ENCODE data around the gene PRR5L.
"Not testable (repeated sequence)": the region's sequence is repeated elsewhere in the genome, so short reads cannot be mapped to it uniquely, and the experiment has no call there.

PRR5L gene

DNA sequence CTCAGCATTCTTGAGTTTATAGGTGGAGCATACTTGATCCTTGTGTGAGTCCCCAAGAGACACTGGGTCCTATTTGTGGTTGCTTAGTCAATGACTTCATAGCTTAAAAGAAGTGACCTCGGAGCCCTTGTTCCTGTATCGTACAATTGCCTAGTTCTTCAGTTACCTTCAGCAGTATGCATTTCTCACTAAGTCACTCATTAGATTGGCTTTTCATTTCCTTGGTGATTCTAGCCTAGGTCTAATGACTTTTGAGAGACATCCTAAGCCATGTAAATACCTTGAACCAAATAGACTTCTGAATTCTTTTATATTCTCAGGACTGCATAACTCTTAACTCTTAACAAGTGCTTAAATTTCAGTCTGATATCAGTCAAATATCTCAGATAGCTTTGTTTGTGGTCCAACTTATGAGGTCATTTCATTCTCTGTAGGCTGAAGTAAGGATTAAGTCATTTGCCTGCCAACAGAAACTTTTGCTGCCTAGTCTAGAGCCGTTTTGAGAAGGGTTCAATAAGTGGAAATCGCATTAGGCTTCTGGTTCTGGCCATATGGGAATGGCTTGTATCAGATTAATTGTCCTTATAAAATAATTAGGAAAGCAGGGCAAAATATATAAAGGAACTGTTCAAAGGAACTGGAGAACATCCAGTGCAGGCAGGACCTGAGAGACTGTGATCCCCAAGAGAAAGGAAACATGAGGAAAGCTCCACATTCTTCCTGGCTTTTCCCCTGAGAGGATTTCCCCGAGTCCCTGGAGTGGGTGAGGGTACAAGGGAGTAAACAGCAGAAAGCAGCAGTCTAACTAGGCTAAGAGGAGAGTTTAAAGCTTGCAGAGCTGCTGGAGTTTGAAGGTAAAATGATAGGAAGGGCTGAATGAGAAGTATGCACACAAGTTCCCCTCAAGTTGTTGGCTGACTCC is 174.1 kb downstream of the PRR5L start:
- no peak for DNase-seq

- no peak for DNase-seq
Measured at GRCh38 chr11:36471577-36471976, 175.5 kb downstream of the PRR5L start.

DNA sequence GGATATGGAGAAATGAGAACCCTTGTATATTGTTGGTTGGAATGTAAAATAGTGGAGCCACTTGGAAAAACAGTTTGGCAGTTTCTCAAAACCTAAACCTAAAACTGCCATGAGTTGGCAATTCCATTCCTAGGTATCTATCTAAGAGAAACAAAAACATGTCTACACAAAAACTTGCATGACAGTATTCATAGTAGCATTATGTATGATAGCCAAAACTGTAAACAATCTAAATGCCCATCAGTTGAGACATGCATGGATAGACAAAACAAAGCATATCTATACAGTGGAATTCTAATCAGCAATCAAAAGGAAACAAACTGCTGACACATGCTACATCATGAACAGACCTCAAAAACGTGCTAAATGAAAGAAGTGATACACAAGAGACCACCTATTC is 179.1 kb downstream of the PRR5L start:
- DNase-seq, result no peak

DNA sequence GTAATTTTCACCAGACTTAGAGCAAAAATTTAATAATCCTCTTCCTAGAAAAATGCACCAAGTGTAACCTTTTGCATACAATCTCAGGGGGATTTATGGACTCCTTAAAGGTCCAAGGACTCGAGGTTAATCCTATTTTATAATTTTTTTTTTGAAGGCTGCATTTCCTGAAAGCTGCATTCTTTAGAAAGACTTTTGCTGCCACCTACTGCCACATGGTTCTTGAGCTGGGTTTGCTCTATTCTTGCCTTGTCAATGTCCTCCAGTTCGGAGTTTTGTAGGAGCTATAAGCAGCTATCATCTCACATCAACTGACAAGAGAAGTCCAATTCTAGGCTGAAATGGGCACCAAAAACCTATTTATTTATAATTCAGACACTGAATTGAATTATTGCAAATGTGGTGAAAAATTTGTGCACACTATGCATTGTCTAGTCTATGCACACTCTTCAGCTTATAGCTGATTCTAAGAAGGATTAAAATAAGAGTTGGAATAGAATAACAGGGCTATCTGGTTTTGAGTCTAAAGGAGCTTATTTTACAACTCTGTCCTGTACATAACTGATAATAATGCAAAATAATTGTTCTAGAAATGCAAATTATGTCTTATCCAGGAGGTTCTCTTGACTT is 182.7 kb downstream of the PRR5L start:
- peak; percentile 55 for DNase-seq

- DNase-seq, result no peak
Measured at GRCh38 chr11:36480833-36481232, 184.7 kb downstream of the PRR5L start.

DNA sequence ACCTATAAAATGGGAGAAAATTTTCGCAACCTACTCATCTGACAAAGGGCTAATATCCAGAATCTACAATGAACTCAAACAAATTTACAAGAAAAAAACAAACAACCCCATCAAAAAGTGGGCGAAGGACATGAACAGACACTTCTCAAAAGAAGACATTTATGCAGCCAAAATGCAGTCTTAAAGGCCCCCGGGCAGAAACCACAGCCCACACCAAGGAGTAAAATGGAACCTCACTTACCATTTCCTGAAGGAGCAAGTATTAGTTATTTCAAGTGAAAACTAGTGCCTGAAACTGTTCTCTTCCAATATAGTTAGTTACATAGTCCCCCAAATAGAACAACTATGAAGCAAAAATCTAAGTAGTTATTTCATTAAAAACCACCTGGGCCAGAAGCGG is 187.0 kb downstream of the PRR5L start:
- DNase-seq, result not testable (repeated sequence)

GRCh38 chr11:36485298-36486002 is 189.4 kb downstream of the PRR5L start:
- DNase-seq, result no peak

GRCh38 chr11:36487619-36488018 is 191.5 kb downstream of the PRR5L start:
- no peak for DNase-seq

GRCh38 chr11:36488096-36488495 is 192.0 kb downstream of the PRR5L start:
- peak; percentile 22 for DNase-seq

DNA sequence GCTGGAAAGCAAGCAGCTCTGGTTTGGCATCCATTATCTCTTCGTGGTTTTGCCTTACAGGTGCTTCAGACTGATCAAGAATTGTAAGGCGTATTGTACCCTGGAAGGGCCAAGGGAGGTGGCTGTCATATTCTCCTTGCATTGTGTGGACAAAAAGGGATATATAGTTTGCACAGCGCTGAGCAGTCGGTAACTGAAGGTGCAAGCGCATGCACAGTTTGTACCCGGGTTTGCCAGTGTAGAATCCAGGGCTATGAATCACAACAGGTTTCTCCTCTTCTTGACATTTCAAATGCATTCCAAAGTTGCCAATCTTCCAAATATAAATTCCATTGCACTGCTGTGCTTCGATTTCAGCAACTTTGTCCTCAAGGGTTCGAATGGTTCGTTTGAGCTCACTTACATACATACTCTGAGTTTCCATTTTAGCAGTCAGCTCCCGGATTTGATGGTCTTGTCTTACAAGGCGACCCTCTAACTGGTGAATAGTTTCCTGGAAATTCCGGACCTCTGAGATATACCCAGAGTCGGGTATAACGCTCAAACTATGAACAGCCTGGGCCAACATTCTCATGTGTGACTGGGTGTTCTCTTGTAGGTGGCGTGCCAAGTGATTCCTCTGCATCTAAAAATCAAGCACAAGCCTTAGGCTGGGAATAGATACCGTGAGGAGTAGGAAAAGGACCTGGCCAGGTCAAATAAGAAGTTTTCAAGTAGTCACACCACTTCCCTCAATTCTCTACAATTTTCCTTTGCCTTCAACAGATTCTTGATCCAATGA is 194.1 kb downstream of the PRR5L start:
- no peak for DNase-seq

DNA sequence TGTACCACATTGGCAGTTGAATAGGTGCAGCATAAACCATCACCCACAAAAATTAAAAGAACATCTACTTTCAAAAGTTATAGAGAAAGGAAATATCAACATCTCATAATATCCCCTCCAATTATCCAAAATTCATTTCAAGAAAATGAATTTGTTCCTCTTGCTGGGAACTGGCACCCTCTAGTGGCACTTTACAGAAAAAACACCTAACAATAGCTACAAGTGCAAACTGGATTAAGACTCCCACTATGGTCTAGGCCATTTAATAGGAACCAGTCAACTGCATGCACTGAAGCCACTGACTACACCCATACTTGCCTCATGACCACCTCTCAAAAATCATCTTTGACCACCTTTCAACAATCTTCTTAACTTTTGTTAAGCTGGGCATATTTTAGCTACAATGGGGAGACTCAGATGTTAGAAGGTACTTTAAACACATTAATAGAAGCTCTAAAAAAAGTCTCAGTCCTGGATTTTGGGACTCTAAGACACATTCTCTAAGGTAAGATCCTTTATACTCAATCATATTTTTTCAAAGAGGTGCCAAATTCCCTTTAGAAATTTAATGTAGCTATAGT is 196.7 kb downstream of the PRR5L start:
- peak; percentile 66 for DNase-seq

- no peak for DNase-seq
Measured at GRCh38 chr11:36493332-36493731, 197.2 kb downstream of the PRR5L start.

- DNase-seq, result no peak
Measured at GRCh38 chr11:36498721-36499120, 202.6 kb downstream of the PRR5L start.

DNA sequence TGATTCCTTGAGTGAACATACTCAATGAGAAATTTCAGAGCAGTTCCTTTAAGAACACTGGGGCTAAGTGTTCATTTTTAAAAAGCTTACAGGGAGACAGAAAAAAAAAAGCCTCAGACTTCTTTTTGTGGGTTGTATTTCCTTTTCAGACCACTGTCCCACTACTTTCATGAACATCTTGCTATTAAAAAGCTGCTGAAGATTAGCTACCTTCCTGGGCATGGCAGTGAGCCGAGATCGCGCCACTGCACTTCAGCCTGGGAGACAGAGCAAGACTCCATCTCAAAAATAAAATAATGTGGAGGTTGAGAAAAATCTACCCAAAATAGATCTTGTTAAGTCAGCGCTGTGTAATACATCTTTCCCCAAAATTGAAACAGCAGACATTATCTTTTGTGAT is 203.2 kb downstream of the PRR5L start:
- no peak for DNase-seq

DNA sequence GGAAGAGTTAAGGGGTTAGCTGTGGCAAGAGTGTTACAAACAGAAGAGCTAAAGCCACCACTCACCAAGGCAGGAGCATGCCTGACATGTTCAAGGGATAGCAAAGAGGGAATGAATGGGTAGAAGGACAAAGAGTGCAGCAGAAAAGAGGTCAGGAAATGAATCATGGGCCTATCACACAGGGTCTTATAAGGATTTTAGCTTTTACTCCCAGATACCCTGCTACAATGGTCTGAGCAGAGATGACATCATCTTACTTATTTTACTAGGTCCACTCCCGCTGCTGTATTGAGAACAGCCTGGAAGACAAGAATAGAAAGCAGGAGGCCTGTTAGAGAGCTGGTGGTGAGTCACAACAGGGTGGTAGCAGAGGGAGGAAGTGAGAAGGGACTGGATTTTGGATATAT is 204.2 kb downstream of the PRR5L start:
- no peak for DNase-seq

GRCh38 chr11:36501236-36501635 is 205.1 kb downstream of the PRR5L start:
- no peak for DNase-seq

DNA sequence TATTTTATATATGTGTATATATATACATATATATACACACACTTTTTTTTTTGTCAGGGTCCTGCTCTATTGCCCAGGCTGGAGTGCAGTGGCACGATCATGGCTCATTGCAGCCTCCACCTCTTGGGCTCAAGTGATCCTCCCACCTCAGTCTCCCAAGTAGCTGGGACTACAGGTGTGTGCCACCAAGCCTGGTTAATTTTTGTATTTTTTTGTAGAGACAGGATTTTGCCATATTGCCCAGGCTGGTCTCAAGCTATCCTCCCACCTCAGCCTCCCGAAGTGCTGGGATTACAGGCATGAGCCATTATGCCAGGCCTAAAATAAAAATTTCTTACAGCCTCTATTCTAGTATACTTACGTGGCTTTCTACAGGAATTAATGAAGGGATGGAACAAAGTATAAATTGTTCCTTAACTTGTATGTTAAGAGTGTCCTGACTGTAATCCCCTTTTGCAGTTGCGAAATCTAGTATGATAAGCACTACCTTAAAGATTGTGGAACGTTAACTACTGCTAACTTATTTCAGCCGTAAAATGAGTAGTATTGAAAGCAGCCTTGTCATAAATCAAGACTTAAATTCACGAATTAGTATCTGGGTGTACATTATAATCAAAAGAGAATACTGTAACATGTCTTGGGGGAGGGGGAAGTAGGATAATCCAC is 211.9 kb downstream of the PRR5L start:
- no peak for DNase-seq

DNA sequence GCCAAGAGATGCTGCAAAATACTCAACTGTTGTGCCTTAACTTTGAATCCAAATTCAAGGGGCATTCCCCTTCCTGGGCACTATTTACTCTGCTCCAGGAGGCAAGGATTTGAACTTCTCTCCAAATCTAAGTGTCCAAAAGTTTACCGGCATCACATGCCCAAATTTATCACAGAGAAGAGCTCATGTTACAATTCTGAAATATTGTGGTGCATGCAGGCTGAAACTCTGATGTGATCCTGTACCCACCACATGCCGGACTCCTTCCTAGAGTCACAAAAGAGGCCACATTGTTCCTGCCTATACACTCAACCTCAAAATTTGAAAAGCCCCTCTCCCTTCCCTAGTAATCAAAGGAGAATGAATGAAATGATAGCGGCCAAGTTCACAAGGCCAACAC is 212.7 kb downstream of the PRR5L start:
- no peak for DNase-seq

DNA sequence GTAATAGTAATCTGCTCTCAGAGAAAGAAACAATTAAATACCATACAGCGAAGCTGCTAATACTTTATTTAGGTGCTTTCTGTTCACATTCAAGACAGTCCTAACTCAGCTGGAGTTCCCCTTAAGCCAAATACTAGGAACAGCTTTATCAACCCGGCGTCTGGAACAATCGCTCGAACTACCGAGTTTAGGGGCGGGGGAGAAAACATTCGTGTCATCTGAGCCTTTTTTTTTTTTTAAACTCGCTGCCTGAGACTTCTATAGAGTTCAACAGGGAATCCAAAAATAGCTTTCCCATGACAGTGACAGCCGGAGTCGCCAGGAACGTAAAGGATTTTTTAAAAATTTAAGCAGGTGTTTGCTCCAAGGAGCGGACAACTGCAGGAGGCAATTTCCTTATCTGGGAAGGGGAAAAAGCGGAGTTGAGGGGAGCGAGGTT is 213.1 kb downstream of the PRR5L start:
- peak; percentile 52 for DNase-seq

DNA sequence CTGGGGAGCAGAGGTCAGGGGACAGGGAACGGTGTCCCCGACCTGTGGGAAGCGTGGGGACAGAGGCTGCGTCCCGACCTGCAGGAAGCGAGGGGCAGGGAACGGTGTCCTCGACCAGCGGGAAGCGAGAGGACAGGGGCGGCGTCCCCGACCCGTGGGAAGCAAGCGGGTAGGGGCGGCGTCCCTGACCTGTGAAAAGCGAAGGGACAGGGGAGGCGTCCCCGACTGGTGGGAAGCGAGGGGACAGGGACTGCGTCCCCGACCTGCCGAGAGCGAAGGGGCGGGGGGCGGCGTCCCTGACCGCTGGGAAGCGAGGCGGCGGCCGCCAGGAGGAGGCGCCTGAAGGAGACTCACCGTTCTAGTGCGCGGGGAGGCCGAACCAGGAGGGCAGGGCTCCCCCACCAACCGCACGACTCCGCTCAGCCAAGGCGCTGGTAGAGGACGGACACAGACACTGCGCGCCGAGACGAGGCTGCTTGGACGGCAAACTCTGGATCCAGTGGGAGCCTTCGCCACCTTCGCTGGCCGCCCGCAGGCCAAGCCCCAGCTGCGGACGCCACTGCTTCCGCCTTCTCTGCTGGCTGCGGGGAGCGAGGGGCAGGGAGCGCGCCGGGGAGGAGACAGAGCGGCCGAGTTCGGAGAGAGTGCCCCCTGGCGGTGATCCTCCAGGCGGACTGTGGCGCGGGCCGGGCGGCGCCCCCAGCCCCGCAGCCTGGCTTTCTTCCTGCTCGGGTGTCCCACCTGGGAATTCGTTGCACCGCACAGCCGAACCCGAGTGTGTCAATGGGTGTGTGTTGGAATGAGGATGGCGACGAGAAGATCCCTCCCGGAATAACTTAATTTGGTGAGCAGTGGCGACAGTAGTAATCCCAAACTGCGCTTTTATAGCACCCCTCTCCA is 213.9 kb downstream of the PRR5L start, which contains the start of gene TRAF6:
Gene TRAF6 (minus strand): TSS at position 579 of the 900 bp plus-strand sequence. CDS start 8,757 bp downstream, outside the sequence.
- DNase-seq, result peak; percentile 88

DNA sequence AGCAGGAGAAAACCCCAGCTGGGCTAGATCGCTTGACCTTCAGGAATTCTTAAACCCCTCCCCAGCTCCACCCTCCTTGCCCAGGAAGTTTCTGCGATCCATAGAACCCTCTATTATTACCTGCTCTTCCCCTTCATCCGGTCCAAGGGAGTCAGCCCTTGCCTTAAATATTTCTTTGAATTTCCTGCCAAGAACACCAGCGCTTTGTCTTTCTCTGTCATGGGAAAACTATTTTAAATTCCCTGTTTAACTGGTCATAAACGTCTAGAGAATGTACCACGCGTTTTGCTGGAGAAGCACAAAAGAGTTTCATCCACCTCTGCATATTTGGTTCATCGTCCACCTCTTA is 214.5 kb downstream of the PRR5L start:
- DNase-seq, result no peak
